Ramos (cell line): ENCODE data around the gene CHRNA10.

Source experiments
- in situ Hi-C: fragments of 300-500 bp; cut with MboI; formaldehyde crosslinking; loops from one replicate; pipeline ENCODE4 v1.14.3; 2022; ENCODE audit warnings: low sequenced_read_pairs; ENCODE audit not compliant: unreplicated experiment

CHRNA10 gene

DNA sequence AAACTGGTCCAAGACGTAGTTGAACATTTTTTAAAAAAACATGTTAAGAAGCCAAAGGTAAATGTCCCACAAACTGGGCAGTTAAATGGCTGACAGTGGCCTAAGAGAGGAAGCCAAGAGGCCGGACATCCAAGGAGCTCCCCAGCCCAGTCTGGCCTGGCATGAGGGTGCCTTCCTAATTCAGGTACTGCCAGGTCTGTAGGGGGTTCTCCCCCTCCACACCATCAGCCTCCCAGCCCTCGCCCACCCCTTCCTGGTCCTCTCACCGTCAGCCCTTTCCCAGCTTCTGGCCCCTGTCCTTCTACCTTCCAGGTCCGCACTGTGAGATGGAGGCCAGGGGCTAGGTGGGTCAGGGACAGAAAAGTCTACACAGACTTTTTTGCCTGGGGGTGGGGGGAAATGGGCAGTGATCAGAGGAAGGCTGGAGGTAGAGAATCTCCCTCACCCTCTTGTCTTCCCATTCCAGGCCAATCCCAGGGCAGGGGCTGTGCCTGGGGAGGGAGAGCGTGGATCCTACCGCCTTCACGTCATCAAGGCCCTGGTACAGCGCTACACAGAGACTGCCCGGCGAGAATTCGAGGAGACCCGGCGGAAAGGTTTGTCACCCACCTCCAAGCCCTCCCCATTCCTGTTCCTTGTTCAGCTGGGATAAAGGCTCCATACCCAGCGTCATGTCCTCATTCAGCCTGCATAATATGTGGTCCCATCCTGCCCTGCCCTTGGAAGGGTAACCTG is 35.4 kb downstream of the CHRNA10 start:
- in situ Hi-C loops = no loop called here

DNA sequence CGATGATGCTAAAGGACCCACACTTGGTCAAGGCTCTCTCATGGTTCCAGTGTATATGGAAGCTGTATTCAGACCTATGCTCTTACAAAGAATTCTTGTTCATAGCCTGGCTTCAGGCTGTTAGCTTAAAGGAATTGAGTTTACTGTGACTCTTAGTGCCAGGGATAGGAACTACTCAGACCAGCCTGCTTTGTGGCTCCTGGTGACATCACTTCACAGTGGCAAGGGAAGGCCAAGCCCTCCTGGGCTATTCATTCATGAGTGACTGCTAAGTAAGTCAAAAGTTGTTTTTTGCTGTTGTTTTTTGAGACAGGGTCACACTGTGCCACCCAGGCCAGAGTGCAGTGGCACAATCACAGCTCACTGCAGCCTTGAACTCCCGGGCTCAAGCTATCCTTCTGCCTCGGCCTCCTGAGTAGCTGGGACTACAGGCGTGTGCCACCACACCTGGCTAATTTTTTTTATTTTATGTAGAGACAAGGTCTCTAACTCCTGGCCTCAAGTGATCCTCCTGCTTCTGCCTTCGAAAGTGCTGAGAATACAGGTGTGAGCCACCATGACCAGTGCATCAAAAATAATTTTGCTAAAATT is 39.0 kb downstream of the CHRNA10 start:
- in situ Hi-C loops = no loop called here

DNA sequence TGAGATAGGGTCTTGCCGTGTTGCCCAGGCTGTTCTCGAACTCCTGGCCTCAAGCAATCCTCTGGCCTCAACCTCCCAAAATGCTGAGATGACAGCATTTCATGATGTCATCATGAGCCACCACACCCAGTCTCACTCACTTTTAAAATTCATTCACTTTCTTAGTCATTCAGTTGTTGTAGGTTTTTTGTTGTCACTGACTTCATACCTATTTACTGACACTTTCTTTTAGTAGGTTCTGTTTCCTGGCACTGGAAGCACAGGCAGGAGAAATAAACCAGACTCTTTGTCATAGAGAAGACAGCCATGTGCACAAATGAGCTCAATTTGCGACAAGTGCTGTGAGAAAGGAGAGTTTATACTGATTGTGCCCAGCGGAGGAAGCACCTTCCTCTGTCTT is 39.9 kb downstream of the CHRNA10 start:
- in situ Hi-C loops = no loop called here

DNA sequence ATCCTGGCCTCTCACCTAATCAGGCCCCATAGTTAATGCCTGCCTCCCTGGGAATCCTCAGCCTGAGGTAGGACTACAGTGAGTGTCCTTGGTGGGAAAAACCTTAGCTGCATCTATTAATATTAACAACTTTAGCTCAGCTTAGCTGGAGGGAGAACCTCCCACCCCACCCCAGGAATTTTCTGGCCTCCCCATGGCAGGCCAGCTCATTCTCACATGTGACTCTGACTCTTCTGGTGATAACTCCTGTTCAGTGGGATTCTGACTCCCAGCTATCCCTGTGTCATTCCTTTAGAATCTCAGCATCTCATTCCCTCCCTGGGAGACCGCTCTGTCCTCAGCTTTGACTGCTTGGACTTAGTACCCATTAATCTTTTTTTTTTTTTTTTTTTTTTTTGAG is 43.9 kb downstream of the CHRNA10 start:
- in situ Hi-C loops = no loop called here

DNA sequence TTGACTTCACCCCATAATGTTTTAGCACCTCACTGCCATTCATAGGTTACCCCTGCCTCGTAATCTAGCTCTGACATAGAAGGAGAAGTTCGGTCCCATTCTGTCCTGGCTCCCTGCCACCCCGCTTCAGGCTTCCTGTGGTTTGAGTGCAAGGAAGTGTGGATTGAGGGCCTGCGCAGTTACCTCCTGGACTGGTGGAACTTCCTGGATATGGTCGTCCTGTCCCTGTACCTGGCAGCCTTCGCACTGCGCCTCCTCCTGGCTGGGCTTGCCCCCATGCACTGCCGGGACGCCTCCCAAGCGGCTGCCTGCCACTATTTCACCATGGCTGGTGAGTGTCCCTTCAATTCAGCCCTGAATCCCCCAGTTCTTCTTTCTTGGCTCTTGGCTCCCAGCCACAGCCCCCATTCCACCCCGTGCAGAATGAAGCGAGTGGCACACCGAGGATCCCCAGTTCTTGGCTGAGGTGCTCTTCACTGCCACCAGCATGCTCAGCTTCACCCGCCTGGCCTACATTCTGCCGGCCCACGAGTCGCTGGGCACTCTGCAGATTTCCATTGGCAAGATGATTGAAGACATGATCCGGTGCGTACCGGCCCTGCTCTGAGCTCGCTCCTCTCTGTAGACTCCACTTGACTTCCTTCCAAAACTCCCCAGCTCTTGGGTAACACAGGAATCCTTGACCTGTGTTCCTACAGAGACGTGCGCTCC is 44.8 kb downstream of the CHRNA10 start:
- in situ Hi-C loops = no loop called here

DNA sequence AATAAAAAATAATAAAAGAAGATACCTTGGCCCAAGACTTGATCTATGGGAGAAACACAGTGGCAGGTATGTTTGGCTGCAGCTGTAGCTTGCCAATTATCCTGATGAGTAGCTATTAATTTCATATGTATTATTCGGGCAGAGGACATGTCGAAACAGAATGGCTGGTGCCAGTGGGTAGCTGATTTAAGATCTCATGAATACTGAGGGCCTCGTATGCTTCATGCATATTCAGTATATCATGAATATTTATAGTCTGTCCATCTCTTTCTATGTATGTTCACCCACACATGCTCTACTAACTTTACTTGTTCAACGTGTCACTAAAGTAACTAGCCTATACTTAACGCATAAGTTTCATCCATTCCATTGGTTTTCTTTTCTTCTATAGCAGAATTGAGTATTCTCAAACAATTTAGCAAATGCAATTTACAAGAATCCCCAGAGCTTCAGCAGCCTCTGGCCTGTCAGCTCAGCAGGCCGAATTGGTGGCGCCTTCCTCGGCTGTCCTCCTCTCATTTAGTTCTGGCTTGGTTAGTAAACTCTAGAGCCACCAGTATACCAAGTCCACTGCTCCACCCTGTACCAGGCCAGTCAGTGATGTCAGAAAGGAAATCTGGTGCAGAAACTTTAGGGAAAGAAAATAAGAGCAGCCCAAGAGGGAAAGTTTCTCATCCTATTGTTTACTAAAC is 47.3 kb downstream of the CHRNA10 start:
- in situ Hi-C loops = no loop called here

DNA sequence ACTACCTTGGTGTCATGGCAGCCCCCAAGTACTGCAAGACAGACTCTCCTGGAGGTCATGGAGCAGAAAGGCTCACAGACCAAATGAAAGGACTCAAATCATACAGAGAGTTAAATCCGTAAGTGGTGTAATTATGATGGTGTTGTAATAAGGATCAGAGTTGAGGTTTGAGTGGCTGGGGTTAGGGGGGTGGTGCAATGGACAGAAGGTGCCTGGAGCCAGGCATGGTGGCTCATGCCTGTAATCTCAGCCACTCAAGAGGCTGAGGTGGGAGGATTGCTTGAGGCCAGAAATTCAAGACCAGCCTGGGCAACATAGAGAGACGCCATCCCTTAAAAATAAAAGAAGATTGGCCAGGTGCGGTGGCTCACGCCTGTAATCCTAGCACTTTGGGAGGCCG is 48.1 kb downstream of the CHRNA10 start:
- in situ Hi-C loops = no loop called here

DNA sequence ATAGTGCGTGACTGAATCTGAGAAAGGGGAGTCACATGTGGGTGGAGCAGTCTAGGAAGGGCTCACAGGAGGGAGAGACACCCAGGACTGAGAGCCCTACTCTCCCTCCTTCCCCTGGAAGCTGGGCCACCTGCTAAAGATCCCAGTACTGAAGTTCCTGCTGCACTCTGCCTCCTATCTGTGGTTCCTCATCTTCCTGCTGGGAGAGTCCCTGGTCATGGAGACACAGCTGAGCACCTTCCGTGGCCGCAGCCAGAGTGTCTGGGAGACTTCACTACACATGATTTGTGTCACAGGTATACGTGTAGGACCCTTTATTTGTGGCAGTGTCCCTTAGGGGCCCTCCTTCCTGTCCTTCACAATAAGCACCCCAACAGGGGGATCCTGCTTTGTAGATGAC is 48.7 kb downstream of the CHRNA10 start:
- in situ Hi-C loops = no loop called here

DNA sequence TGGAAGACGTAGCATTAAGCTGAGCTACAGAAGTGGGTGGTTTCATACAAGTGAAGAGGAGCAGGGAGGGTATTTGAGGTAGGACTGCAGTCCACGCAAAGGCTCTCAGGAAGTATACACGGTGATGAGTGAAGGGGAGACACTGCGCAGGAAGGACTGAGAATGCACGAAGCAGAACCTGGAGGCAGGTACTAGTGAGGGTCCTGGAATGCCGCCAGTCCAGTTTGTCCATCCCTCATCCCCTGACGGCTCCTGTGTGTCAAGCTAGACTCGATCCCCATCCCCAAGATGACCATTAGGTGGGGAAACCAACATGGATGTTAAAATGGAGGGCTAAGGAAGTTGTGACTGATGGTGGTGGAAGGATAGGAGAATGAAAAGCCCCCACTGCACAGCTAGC is 53.2 kb downstream of the CHRNA10 start:
- in situ Hi-C loops = no loop called here

DNA sequence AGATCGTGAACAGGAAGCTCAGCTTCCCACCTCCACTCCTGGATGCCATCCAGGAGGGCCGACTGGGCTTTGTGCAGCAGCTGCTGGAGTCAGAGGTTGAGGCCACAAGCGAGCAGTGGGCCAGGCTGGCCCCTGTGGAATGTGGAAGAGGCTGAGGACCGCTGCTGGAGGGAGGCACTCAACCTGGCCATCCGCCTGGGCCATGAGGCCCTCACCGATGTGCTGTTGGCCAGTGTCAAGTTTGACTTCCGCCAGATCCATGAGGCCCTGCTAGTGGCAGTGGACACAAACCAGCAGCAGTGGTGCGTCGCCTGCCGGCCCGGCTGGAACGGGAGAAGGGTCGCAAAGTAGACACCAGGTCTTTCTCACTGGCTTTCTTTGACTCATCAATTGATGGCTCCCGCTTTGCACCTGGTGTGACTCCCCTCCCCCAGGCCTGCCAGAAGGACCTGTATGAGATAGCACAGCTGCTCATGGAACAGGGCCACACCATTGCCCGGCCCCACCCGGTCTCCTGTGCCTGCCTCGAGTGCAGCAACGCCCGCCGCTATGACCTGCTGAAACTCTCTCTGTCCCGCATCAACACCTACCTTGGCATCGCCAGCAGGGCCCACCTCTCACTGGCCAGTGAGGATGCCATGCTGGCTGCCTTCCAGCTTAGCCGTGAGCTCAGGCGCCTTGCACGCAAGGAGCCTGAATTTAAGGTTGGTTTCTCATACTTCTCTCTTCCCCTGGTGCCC is 54.3 kb downstream of the CHRNA10 start:
- in situ Hi-C loops = no loop called here

DNA sequence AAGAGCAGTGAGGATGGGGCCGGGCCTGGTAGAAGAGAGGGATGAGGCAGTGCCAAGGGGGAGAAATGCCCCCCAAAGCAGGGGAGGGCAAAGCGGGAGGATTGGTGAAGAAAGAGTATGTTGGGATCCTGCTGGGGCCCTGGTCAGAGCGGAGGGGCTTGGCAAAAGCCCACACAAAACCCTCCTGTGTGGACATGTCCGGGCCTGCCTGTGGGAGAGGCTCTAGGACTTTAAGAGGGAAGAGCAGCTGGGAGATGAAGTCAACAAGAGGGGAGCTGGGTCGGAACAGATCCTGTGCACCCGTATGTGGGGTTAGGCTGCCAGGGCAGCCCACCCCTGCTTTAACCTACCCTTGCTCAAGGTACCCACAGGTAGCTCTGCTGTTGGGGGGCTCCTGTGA is 55.2 kb downstream of the CHRNA10 start:
- in situ Hi-C loops = no loop called here
